NCI-H2196 (cell line): Measurements from ENCODE around the gene USP49.
A peak's percentile ranks its signal among the peaks of the same experiment; 100 is the strongest.
"Not testable (repeated sequence)": the region's sequence is repeated elsewhere in the genome, so short reads cannot be mapped to it uniquely, and the experiment has no call there.

ENCODE experiments used
- DNase-seq: peaks from one replicate; lab custom pipeline; 2025; ENCODE audit not compliant: unreplicated experiment; lab: John Stamatoyannopoulos, UW

Gene USP49

DNA sequence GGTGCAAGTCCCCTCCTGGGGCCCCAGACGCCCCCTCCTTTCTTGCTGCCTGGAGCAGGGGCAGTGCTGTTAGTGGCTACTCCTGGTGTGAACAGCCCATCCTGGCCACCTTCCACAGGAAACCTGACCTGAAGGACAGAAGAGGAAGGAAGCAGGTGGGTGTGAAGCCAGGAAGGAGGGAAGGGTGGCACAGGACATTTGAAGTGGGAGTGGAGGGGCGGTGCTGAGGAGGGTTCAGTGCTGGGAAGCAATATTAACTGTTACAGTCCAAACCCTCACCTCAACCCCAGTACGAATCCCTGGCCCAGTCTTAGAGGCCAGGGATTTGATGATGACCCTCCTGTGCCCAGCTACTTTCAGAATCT lies 113.8 kb downstream of the USP49 start:
- peak; percentile 61 for DNase-seq

DNA sequence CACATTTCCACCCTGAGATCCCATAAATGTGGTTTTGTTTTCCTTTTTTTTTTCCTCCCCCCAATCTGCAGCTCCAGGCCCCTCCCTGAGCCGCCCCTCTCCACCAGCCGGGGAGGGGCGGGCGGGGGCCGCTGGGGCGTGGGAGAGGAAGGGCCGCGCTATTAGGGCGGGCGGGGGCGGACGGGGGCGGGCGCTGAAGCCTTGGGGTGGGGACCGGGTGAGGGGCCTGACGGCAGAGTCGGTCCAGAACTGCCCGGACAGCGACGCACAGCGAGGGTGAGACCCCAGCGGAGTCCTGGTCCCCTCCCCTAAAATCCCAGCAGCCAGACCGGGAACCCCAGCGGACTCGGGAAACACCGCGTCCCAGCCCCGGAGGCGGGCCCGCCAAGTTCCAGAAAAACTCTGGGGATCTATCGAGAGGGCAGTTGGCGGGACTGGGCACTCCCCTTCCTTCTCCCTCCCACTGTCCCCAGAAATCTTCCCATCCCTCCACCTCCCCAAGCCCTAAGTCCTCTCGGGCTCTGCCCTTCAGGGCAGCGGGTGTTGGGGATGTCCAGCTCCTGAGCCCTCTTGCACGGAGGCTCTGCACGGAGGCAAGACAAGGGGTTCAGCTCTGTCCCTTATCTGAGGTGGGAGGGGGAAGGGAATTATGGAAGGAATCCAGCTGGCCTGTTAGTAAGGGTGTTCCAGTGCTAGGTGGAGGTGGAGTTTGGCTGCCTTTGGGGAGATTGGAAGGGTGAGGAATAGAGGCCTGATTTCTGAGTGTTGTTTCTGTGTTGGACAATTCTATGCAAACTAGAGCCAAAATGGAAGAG lies 114.4 kb downstream of the USP49 start, which contains the start of gene PRICKLE4:
PRICKLE4 (plus strand) TSS at position 232 of the 815 bp plus-strand sequence. CDS start 2,692 bp downstream, outside the sequence.
- DNase-seq: peak; percentile 61

DNA sequence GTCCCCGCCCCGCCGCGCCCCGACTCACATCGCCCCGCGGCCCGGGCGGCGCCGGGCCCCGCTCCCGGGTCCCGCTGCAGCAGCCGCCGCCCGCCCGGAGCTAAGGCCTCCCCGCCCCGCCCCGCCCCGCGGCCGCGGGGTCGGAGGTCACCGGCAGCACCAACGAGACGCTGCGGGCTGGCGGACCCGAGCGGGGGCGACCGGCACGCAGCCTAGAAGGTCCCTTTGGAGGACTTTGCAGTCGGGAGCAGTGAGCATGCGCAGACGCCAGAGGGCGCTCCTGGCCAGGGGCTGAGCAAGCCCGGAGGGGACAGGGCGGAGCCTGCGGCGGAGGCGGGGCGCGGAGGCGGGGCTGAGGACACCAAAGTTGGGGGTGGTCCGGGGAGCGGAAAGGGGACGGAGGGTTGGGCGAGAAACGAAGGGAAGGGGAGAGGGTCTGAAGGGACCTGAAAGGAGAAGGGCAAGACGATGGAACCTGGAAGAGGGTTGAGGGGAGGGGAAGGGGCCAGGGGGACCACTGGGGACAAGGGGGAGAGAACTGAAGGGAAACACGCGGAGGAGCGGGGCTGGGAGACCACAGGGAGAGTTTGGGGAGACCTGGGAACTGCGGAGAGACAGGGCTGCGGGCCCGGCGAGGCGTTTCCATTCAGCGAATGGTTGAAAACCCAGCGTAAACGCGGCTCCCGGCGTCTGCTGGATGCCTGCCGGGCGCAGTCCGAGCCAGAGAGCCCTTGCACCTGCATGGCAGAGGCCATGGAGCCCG lies 115.2 kb downstream of the USP49 start, which contains the start of gene FRS3:
FRS3 (minus strand) TSS at position 113 of the 763 bp plus-strand sequence. CDS start 2,913 bp downstream, outside the sequence.
- peak; percentile 97 for DNase-seq

DNA sequence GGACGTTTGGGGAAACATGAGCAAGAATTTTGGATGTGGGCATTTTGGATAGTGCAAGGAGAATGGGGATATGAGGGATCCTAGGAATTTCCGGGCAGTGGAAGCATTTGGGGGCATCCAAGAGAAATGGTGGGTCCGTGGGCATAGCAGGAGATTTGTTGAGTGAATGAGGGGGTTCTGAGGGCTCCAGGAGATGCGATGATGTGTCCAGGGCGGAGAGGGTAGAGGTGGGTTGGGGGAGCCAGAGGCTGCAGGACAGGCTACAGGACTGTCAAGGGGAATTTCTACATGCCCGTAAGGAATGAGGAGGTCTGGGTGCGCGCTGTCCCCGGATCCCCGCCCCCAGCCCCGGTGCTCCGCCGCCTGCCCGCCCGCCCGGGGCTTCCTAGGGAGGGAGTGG lies 115.8 kb downstream of the USP49 start:
- DNase-seq: no peak

DNA sequence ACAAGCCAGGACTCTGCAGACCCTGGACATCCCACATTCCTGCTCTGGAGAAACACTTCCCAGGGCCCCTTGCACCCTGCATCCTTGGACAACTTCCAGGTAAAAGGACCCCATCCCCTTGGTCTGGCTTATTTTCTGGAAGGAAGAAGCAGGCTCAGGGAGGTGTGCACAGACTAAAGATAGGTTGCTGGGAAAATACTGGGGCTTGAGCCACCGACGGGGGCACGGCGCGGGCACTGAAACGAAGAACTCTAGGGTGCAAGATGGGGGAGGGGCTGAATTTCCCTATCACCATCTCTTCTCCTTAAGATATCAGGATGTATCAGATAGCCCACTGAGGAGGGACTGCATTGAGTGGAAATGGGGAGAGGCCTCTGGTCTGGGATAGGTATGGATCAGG lies 116.3 kb downstream of the USP49 start:
- no peak for DNase-seq

DNA sequence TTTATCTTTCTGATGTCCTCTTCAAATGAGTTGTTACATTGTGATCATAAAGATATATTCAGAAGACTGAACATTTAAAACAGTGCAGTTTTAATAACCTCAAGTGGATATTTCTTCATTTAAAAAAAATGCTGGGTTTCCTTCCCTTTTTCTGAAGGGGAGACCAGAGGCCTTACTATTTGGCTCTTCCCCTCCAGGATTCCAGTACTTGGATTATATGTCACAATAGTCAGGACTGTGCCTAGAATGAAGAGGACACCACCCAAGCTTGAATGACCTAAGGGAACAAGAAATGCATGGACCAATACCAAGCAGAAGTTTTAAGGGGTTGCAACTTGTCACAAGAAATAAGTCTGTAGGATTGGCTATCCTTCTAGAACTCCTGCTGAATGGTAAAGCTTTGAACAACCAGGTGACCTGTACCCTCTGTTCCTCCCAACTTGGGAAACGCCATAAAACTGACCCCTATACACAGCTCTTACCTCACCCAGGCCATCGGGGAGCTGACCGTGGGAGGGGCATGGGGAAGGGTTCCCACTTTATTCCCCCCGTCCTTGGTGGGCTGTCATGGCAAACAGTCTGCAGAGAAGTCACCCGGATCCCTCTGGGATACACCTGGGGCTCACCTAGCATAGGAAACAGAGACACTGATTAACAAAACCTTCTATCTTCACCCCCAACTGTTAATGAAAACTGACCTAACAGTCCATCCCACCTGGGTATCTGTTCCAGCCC lies 117.5 kb downstream of the USP49 start:
- DNase-seq: no peak

DNA sequence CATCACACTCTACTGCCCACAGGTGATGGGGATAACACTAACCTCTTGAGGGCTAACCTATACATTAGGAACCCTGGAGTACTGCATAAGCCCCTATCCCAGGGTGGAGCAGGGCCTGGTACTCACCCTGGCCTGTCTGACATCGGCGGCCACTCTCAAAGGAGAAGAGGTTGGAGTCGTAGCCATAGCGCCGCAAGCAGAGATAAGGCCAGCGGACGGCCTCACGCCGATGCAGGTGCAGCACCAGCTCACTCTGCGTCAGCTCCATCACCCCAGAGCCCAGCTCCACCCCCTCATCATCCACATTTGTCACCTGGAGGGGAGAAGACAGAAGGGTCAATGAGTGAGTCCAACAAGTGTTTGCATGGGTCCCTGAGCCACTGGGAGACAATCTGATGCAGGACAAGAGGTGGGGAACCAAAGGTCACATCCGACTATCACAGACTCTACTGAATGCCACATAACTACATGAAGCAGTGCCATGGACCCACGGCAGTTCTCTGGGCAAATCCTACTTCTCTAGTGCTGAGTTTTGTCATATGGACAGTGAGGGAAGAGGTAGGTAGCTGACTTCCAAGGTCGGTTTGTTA lies 119.8 kb downstream of the USP49 start:
- no peak for DNase-seq

DNA sequence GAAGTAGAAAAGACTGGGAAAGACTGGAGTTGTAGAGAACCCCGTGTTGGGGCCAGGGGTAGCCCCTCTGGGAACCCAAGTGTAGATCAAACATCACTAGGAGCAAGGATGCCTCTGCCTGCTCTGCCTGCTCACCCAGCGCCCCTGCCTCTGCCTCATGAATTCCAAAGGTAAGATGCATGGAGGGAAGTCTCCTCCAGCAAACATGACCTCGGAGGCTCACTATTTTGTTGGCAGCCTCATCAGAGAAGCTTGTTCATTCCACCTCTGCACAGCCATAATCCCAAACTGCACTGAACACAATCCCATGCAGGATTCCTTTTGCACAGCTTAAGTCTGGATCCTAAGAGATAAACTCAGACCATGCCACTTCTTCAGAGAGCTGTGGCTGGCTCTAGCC lies 120.3 kb downstream of the USP49 start:
- DNase-seq: no peak

DNA sequence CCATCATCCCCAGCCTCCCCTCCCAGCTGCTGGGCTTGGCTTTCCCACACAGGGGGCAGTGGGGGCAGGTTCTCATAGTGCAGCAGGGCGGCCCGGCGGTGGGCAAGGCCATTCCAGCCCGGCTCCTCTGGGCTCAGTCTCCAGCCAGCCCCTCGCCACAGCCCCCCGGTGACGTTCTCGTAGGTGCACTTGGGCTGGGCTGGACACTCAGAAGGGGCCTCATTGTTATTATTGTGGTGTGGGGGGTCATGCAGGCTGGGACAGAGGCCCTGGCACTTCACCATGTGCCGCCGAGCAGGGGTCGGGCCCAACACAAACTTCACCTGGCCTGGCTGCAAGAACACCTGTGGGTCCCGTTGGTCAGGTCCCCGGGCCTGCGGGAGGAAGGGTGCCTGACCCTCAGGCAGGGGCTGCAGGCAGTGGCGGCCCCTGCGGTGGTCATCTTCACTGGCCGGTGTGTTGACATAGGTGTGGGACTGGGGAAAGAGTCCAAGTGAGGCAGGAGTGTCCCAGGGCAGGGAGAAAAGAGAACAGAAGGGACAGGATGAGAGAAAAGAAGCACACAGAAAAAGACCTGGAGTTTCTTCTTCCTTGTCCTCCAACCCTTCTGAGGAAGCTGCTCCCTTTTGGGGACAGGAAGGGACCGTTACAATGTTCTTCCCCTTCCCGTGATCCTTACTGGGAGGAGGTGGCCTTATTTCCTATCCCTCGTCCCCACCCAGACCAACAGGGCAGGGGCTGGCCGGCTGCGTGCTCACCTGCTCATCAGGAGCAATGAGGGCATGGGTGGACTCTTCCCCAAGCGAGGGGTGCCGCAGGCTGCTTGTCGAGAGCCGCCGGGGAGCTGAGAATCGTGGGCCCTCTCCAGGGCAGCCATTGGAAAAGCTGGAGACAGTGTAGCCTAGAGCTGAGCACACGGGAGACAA lies 123.9 kb downstream of the USP49 start:
- no peak for DNase-seq

DNA sequence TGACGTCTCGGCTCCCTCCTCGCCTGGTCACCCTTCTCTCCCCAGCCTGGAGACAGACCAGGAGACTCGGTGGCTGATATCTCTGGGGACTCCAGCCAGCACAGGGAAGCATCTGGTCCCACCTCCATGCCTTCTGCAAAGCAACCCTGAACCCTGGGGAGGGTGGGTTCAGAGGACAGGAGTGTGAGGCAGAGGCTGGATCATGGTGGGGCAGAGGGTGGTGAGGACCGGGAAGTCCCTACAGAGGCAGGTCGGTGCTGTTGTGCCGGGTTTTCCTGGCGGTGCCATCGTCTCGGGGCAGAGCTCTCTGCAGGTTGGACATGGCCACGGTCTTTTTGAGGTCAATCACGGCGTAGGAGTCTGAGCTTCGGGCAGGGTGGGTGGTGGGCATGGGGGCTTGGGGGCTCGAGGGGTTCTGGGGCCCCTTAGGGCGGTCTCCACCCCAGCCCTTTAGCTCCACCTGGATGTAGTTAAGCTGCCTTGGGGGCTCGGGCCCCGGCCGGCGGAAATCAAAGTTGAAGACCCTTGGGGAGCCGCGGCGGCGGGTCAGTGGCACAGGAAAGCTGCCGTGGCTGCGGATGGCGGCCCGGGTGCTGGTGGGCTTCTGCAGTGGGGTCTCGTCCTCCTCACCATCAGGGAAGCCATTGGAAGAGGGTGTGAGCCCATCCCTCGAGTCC lies 124.7 kb downstream of the USP49 start:
- no peak for DNase-seq

DNA sequence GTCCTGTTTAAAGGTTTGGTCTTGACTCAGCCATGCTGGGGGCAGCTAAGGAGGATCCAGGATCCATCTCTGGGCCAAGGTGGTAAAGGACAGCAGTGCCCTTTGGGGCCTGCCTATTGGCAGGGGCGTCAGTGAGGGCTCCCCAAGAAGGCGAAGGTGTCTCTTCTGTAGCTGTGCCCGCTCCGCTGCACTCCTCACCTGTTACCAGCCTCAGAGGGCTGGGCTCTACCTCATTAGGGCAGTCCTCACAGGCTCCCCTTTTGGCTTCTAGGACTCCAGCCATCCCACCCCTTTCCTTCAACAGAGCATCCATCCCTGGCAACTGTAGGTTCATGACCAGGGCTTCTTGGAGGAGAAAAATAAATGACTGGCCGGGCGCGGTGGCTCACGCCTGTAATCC lies 125.8 kb downstream of the USP49 start:
- no peak for DNase-seq

DNA sequence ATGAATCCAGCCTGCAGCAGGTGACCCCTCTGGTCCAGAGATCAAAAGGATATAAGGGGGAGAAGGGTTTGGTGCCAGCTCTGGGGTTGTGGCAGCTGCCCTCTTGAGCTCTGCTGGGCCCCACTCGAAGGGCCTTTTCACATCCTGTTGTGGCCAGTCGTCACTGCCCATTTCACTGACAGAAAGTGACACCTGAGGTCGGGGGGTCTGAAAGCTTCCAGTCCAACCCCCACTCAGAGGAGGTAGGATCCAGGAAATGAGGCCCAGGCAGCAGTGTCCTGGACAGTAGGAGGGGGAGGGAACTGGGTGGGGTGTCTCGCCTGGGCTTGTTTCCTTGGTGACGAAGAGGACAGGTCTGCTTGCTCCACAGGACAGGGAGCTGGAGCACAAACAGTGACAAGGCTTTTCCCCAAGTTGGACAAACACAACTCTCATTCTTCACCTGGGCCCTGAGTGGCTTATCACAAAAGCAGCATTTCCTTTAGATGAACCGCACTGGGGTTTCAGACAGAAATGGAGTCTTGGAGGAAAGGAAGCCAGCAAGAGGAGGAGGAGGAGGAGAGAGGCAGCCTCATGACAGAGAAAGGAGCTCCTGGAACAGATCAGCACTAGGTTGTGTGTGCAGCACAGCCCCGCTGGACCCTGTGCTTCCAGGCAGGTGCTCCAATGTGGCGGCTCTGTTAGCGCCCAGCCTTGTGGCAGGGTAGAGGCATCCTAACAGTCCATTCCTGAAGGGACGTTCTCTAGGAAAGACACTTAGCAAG lies 126.4 kb downstream of the USP49 start:
- peak; percentile 55 for DNase-seq

DNA sequence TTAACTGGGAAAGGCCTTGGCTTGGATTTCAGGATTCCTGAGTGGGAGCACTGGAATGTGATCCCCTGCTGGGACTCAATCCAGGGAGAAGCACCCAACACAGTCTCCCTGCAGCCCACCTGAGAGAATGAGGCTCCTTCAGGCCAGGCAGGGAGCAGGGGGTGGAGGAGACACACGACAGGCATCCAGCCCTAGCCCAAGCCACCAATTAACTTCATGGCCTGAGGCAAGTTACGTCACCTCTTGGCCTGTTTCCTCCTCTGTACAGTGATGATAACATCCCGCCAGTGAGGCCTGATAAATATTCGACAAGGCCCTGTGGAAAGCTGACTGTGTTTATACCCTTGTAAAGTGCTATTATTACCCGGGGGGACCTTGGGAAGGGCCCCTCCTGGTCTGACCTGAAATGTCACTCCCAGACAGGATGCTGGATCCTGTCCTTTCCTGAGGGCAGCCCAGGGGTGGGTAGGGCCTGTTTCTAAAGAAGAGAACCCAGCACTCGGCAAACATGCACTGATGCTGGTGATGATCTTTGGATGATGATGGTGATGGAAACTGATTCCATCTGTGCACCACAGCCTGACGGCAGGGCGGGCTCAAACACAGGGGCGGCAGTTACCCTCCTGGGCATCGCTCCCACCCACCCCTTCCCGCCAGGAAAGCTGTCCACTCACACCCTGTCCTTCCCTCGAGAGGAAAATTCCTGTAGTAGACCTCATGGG lies 127.9 kb downstream of the USP49 start:
- DNase-seq: peak; percentile 40

DNA sequence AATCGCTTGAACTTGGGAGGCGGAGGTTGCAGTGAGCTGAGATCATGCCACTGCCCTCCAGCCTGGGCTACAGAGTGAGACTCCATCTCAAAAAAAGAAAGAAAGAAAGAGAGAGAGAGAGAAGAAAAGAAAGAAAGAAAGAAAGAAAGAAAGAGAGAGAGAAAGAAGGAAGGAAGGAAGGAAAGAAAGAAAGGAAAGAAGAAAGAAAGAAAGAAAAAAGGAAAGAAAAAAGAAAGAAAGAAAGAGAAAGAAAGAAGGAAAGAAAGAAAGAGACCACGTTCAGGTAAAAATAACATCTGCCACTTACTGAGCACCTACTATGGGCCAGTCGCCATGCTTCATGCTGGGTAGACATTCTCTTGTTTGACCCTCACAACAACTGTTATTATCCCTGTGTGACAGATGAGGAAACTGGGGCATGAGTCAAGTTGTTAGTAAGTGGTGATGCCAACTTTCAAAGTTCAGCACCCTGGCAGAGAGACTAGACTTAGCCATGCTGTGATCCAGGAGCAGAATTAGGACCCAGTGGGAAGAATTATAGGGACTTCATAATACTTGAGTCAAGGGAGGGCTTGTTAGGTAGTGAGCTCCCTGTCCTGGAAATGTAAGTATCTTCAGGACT lies 129.0 kb downstream of the USP49 start:
- DNase-seq: not testable (repeated sequence)

DNA sequence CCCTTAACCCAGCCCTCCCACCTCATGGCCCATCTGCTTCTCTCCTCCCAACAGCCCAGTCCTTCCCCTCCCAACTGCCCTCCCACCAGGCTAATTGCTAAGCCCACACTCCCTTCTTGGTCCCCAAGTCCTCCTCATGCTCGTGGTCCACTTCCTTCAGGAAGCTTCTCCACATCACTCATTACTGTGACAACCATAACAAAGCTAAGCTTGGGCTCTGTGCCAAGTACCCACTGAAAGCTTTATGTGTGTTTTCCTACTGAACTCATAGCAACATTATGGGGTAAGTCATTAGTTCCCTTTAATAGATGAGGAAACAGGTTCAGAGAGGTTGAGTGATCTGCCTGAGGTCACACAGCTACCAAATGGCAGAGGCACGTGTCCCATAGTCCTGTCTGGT lies 131.7 kb downstream of the USP49 start:
- DNase-seq: no peak

DNA sequence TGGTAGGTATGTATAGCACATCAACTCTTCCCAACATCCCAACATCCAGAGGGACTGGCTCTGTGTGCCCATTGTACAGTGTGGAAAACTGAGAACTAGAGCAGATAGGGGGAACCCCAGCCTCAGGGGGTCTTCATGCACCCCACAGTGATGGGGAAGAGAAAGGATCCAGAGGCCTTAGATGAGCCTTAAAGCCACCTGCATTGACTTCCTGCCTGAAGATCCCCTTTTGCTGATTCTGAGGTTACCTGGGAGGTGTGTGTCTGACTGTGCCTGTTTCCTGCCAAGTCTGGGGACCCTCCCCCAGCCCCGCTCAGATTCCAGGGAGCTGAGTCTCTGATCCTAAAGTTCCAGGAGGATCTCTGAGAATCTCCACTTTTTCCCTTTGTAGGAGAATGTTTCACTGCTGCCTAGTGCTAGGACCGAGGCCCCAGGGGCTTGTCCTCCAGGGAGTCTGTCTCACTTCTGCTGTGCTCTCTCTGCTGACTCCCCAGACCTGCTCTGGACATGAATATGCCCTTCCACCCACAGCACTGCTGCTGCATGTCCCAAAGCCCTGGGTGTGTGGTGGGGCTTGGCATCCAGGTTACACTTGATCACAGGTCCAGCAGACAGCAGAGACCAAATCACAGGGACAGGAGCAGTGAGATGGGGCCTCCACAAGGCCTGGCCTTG lies 135.1 kb downstream of the USP49 start:
- DNase-seq: no peak
